Activated naive CD8-positive, alpha-beta T cell treated with anti-CD3 and anti-CD28 coated beads, Interleukin-2, amount 10 ng/mL, durations not matched to agents 7 days and 5 days (primary cell): ENCODE measurements around the gene CPPED1. TPM values are rescaled to one million over a fixed set of nuclear protein-coding genes. Genes with fewer than 3 reads are reported as not detected.
"Not testable (repeated sequence)": the region's sequence is repeated elsewhere in the genome, so short reads cannot be mapped to it uniquely, and the experiment has no call there.

Experiments used
- ATAC-seq: fragments of 150-1000 bp; cut with Tn5 transposase; one replicate; pipeline ENCODE4 v1.10.0; 2021; ENCODE audit warnings: low read depth, moderate library complexity
- POLR2A ChIA-PET: fragments of 350-600 bp; sonication (Branson Sonifier 250); formaldehyde crosslinking; loops from one replicate; lab custom pipeline; 2021; ENCODE audit warnings: antibody characterized with exemption; lab: Charles Lee
- DNase-seq: peaks from one replicate; pipeline ENCODE4 v3.0.0; 2021
- H3K27ac Mint-ChIP-seq: one replicate; pipeline ENCODE4 v1.8.0; 2022; ENCODE audit warnings: mild to moderate bottlenecking, mixed read lengths
- H3K27me3 Mint-ChIP-seq: one replicate; pipeline ENCODE4 v1.8.0; 2022; ENCODE audit warnings: mild to moderate bottlenecking, moderate library complexity, mixed read lengths
- H3K36me3 Mint-ChIP-seq: one replicate; pipeline ENCODE4 v1.8.0; 2021; ENCODE audit warnings: mild to moderate bottlenecking, mixed read lengths
- H3K4me1 Mint-ChIP-seq: one replicate; pipeline ENCODE4 v1.8.0; 2021; ENCODE audit warnings: mixed read lengths
- H3K4me3 Mint-ChIP-seq: one replicate; pipeline ENCODE4 v1.8.0; 2022; ENCODE audit warnings: mild to moderate bottlenecking, moderate library complexity, mixed read lengths
- H3K9me3 Mint-ChIP-seq: one replicate; pipeline ENCODE4 v1.8.0; 2021; ENCODE audit warnings: mixed read lengths
- total RNA-seq, 2 experiments: library from RNA; stranded (reverse); gene quantifications; one replicate each; pipeline ENCODE4 v1.2.3, GENCODE V29; 2021

CPPED1 gene
- total RNA-seq, 2 experiments from 2014 or later, result 7.8 to 9.7 TPM

DNA sequence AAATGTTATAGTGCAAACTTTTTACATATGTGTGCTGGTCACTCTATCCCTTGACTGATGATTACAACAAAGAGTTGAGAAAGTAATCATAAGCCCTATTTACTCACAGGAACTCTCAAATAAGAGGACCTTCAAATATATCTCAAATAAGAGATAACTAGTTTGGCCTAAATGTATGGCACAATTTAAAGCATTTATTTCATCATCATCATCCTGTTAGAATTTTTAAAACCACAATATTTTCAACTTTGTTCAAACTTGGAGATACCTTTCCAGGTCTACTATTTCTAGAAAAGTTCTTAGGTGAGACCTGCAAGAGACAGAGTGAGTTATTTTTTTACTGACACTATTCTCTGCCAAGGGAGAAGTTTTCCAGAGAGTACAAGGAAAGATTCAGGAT is 5.5 kb downstream of the CPPED1 start:
- Mint-ChIP-seq H3K27ac (no peak overlapping the region), H3K9me3 (peaks cover 3% of the 10 kb centered on the region), H3K4me3 (no peak overlapping the region), H3K27me3 (no peaks in the 10 kb centered on the region), H3K4me1 (peaks cover 19% of the 10 kb centered on the region), H3K36me3 (peaks cover 13% of the 10 kb centered on the region)
- ATAC-seq (no peak), DNase-seq (no peak)
- POLR2A ChIA-PET, result interaction anchor here (0.6 kb wide), 1 partner anchor 14 kb away, joined by 8 read pairs; no protein-coding TSS in a partner anchor

GRCh38 chr16:12796498-12796897 is 7.2 kb downstream of the CPPED1 start:
- POLR2A ChIA-PET, result no interaction called here
- DNase-seq, result no peak

DNA sequence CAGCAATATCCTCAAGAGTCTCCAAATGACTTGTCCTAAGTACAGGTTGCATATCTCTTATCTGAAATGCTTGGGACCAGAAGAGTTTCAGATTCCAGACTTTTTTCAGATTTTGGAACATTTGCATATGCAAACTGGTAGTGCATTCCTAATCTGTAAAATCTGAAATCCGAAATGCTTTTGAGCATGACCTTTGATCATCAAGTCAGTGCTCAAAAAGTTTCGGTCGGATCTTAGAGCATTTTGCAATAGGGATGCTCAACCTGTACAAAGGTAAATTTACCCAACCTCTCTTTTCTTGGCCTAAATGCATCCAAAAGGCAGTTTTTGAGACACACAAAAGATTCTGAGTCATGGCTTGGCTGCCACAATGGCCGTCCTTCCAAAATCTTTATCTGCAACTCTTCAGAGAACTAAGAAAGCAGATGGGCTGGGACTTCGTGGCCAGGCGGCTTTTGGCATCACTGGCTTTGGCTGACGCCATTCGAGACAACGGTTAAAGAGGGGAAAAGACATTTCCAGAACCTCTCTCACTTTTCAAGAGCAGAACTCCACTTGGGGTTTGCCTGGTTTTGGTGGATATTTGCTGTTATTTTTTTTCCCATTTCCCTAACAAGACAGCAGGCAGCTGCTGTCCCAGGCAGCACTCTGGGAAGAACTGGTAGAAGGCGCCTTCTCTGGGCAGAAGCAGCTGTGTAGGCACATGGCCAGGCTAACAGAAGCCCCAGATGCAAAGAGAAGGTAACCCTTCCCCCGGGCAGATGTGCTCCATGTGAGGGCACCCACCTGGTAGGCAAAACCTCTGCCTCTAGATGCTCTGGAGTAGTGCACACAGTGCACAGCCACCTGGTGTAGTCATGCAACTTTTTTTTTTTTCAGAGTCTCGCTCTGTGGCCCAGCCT is 8.9 kb downstream of the CPPED1 start:
- Mint-ChIP-seq H3K27ac (no peak overlapping the region), H3K36me3 (peaks cover 24% of the 10 kb centered on the region), H3K4me3 (no peak overlapping the region), H3K9me3 (peaks cover 17% of the 10 kb centered on the region), H3K4me1 (peaks cover 2% of the 10 kb centered on the region), H3K27me3 (no peaks in the 10 kb centered on the region)
- ATAC-seq, result no peak
- POLR2A ChIA-PET, result no interaction called here
- no peak for DNase-seq

More at GRCh38 chr16:12796498-12796897, 7.2 kb downstream of the CPPED1 start:
- no peaks in the 10 kb centered on the region for H3K27me3 Mint-ChIP-seq
- H3K4me3 Mint-ChIP-seq, result no peak overlapping the region
- ATAC-seq, result no peak
- H3K36me3 Mint-ChIP-seq, result peaks cover 22% of the 10 kb centered on the region
- H3K4me1 Mint-ChIP-seq, result peaks cover 7% of the 10 kb centered on the region
- H3K9me3 Mint-ChIP-seq, result peaks cover 12% of the 10 kb centered on the region
- H3K27ac Mint-ChIP-seq, result no peak overlapping the region

DNA sequence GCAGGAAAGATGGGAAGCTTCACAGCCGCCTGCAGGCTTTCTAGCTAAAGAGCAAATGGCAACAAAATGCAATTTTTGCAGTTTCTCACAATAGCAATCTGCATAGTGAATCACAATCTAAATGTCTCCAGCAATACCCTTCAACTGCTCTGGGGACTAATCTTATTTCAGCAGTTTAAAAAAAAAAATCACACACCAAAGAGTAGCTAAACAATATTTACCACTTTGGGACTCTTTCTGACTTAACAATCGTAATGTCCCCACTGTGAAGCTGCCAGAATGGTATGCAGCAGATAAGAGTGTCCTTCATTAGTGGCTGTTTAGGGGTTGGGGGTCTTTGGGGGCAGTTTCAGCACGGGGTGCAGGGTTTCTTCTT is 9.8 kb downstream of the CPPED1 start:
- Mint-ChIP-seq H3K27me3 (no peaks in the 10 kb centered on the region), H3K9me3 (peaks cover 17% of the 10 kb centered on the region), H3K4me3 (no peak overlapping the region), H3K36me3 (peaks cover 24% of the 10 kb centered on the region), H3K27ac (no peak overlapping the region), H3K4me1 (peaks cover 2% of the 10 kb centered on the region)
- DNase-seq (no peak), ATAC-seq (no peak)
- POLR2A ChIA-PET, result no interaction called here

DNA sequence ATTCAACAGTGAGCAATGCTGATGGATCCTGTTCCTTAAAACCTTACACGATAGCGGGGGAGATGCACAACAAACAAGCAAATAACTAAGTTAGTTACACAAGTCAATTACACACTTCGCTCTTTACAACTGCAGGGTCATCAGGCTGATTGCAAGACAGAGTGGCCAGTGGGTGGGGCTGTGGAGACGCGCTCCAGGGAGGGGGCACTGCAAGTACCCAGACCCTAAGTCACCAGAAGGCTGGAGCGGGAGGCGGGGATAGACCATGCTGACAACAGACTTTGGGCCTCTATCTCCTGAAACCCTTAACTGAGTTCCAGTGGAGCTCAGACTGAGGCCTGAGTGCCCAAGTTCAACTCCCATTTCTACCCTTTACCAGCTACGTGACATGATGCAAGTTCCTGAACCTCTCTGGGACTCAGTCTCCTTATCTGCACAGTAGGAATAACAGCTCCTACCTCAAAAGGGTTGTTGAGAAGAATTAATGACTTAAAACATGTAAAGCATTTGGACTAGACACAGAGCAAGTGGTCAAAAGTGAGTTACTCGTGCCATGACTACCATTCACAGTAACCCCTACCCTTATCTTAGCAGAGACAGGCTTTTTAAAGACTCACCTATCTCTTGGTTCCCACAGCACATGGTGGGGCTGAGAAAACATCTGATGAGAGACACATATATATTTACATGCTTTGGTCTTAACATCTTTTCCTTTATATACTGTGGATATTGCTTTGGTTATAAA is 10.4 kb downstream of the CPPED1 start:
- Mint-ChIP-seq H3K9me3 (peaks cover 17% of the 10 kb centered on the region), H3K27me3 (no peaks in the 10 kb centered on the region), H3K27ac (no peak overlapping the region), H3K4me1 (peaks cover 2% of the 10 kb centered on the region), H3K36me3 (peaks cover 24% of the 10 kb centered on the region), H3K4me3 (no peak overlapping the region)
- POLR2A ChIA-PET, result no interaction called here
- ATAC-seq, result no peak
- DNase-seq, result no peak

DNA sequence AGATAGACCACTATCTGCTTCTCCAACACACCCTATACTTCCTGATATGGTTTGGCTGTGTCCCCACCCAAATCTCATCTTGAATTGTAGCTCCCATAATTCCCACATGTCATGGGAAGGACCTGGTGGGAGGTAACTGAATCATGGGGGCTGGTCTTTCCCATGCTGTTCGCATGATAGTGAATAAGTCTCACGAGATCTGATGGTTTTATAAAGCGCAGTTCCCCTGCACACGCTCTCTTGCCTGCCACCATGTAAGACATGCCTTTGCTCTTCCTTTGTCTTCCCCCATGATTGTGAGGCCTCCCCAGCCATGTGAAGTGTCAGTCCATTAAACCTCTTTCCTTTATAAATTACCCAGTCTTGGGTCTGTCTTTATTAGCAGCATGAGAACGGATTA is 11.2 kb downstream of the CPPED1 start:
- ATAC-seq, H3K27me3 Mint-ChIP-seq, POLR2A ChIA-PET, DNase-seq, H3K27ac Mint-ChIP-seq, H3K4me3 Mint-ChIP-seq, H3K4me1 Mint-ChIP-seq: not testable (repeated sequence)
- peaks cover 24% of the 10 kb centered on the region for H3K36me3 Mint-ChIP-seq
- H3K9me3 Mint-ChIP-seq, result peaks cover 17% of the 10 kb centered on the region

DNA sequence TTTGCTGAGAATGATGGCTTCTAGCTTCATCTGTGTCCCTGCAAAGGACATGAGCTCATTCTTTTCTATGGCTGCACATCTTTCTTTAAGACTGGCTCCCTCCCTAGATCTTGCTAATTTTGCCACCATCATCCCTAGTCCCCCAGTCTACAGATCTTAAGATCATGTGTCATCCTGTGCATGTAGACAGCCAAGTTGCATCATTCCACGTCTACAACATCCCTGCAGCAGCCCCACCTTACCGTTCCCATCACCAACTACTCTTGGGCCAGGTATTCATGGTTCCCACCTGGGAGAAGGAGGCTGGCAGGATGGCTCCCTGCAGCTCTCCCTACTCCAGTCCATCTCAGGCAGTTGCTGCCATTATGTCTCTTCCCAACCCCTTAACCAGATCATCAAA is 12.3 kb downstream of the CPPED1 start:
- no peak for DNase-seq
- POLR2A ChIA-PET, result no interaction called here
- H3K27ac Mint-ChIP-seq, result no peak overlapping the region
- no peak overlapping the region for H3K4me3 Mint-ChIP-seq
- no peak for ATAC-seq
- no peaks in the 10 kb centered on the region for H3K27me3 Mint-ChIP-seq
- H3K9me3 Mint-ChIP-seq, result peaks cover 17% of the 10 kb centered on the region
- H3K36me3 Mint-ChIP-seq, result peaks cover 21% of the 10 kb centered on the region
- H3K4me1 Mint-ChIP-seq, result no peaks in the 10 kb centered on the region

DNA sequence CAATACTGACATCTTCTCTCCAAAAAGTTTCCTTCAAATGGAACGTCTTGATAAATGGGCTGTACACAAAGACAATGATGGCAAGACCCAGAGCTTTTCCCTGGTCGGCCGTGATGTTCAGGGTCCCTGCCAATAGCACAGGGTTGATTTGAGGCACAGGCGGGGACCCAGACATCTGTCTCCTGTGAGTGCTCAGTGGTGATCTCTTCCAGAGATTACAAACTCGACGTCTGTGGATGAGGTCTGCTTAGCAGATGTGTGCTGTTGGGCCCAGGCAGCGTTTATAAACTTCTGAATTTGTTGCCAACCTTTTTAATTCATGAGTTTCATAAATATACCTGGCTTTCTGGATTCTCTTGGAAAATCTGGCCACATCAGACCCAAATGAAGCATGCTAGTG is 14.9 kb downstream of the CPPED1 start:
- H3K9me3 Mint-ChIP-seq, result peaks cover 22% of the 10 kb centered on the region
- peaks cover 22% of the 10 kb centered on the region for H3K36me3 Mint-ChIP-seq
- POLR2A ChIA-PET, result no interaction called here
- ATAC-seq (no peak), DNase-seq (no peak)
- no peaks in the 10 kb centered on the region for H3K27me3 Mint-ChIP-seq
- H3K4me1 Mint-ChIP-seq, result no peaks in the 10 kb centered on the region
- no peak overlapping the region for H3K4me3 Mint-ChIP-seq
- H3K27ac Mint-ChIP-seq, result no peak overlapping the region

DNA sequence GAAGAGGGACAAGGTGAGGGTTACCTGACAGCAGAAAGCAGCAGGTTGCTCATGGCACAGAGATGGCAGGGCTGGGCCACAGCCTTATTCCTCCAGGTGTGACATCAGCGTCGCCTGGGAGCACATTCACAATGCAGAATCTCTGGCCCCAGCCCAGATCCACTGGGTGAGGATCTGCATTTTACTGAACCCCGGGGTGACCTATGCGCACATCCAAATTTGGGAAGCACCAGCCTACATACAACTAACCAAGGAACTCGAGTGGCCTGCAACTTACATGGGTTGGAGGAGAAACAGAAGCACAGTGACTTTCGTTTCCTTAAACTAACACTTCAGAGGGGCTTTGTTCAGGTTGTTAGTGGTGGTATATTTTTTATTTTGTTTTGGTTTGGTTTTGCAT is 17.6 kb downstream of the CPPED1 start:
- Mint-ChIP-seq H3K27me3 (no peaks in the 10 kb centered on the region), H3K9me3 (peaks cover 9% of the 10 kb centered on the region), H3K36me3 (peaks cover 11% of the 10 kb centered on the region), H3K4me1 (peaks cover 2% of the 10 kb centered on the region), H3K27ac (no peak overlapping the region), H3K4me3 (no peak overlapping the region)
- POLR2A ChIA-PET, result no interaction called here
- no peak for ATAC-seq
- no peak for DNase-seq

GRCh38 chr16:12784076-12784475 is 19.6 kb downstream of the CPPED1 start:
- Mint-ChIP-seq H3K4me1 (peaks cover 2% of the 10 kb centered on the region), H3K27me3 (no peaks in the 10 kb centered on the region), H3K36me3 (peaks cover 25% of the 10 kb centered on the region), H3K27ac (no peak overlapping the region), H3K9me3 (peaks cover 10% of the 10 kb centered on the region), H3K4me3 (no peak overlapping the region)
- no peak for DNase-seq
- no peak for ATAC-seq
- POLR2A ChIA-PET, result interaction anchor here (0.6 kb wide), 1 partner anchor 97 kb away, joined by 3 read pairs; no protein-coding TSS in a partner anchor

GRCh38 chr16:12781777-12782176 is 21.9 kb downstream of the CPPED1 start:
- Mint-ChIP-seq H3K27ac (no peak overlapping the region), H3K36me3 (peaks cover 31% of the 10 kb centered on the region)
- no peak for ATAC-seq

DNA sequence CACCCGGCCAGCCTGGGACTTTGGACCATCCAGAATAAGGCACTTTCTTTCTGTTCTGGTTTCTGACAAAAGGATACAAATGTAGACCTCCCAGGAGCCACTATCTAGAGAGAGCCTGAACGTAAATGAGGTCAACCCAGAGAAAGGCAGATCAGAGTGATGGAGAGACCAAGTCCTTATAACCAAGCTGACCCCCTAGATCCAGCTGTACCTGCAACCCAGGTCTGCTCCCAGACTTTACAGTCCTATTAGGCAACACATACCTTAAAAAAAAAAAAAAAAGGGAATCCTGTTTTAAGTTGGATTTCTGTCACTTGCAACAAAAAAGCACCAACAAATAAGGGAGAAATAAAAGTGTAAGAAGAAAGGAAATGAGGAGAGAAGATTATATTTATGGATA is 23.2 kb downstream of the CPPED1 start:
- H3K36me3 Mint-ChIP-seq, result peaks cover 41% of the 10 kb centered on the region
- ATAC-seq (no peak), DNase-seq (no peak)
- H3K4me1 Mint-ChIP-seq, result peaks cover 2% of the 10 kb centered on the region
- no peaks in the 10 kb centered on the region for H3K27me3 Mint-ChIP-seq
- POLR2A ChIA-PET, result no interaction called here
- no peak overlapping the region for H3K27ac Mint-ChIP-seq
- H3K9me3 Mint-ChIP-seq, result peaks cover 17% of the 10 kb centered on the region
- H3K4me3 Mint-ChIP-seq, result no peak overlapping the region

More at GRCh38 chr16:12781777-12782176, 21.9 kb downstream of the CPPED1 start:
- H3K27me3 Mint-ChIP-seq, result no peaks in the 10 kb centered on the region
- POLR2A ChIA-PET, result interaction anchor here (1.2 kb wide), 1 partner anchor 21 kb away, joined by 4 read pairs; no protein-coding TSS in a partner anchor
- peaks cover 12% of the 10 kb centered on the region for H3K9me3 Mint-ChIP-seq
- no peak for DNase-seq
- peaks cover 2% of the 10 kb centered on the region for H3K4me1 Mint-ChIP-seq
- H3K4me3 Mint-ChIP-seq, result no peak overlapping the region

- peaks cover 49% of the 10 kb centered on the region for H3K36me3 Mint-ChIP-seq
- peaks cover 13% of the 10 kb centered on the region for H3K9me3 Mint-ChIP-seq
- POLR2A ChIA-PET, result no interaction called here
- H3K4me1 Mint-ChIP-seq, result peaks cover 2% of the 10 kb centered on the region
- no peaks in the 10 kb centered on the region for H3K27me3 Mint-ChIP-seq
- H3K27ac Mint-ChIP-seq, result no peak overlapping the region
- H3K4me3 Mint-ChIP-seq, result no peak overlapping the region
- no peak for DNase-seq
- no peak for ATAC-seq
These were observed 25.0 kb downstream of the CPPED1 start for GRCh38 chr16:12778726-12779125.
